HG03558 (cell line): ENCODE data around the gene NCK2.
"Not testable (repeated sequence)": the region's sequence is repeated elsewhere in the genome, so short reads cannot be mapped to it uniquely, and the experiment has no call there.

Experiments used
- ATAC-seq: cut with Tn5 transposase; IDR thresholded peaks from one replicate; pipeline ENCODE4 v1.9.1; 2021; ENCODE audit warnings: moderate number of reproducible peaks; ENCODE audit not compliant: unreplicated experiment; ENCODE audit errors: extremely low read depth

Gene NCK2

DNA sequence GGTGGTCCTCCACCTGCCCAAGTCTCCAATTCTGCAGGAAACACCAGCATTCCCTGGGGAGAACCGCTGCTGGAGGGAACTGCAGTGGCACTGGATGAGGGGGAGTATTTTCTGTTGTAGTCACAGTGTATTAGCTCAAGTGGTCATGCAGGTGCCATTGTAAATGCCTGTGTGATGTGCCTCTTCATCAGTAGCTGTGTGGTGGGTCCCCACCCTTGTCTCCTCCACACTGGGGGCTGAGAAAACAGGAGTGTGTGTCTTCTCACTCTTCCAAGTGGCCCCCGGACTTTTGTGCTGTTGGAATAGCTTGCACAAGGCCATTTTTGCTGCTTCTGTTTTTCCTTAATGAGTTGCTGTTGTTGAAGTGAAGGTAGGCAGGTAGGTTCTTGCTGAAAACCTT lies 8.7 kb downstream of the NCK2 start:
- ATAC-seq = no peak

DNA sequence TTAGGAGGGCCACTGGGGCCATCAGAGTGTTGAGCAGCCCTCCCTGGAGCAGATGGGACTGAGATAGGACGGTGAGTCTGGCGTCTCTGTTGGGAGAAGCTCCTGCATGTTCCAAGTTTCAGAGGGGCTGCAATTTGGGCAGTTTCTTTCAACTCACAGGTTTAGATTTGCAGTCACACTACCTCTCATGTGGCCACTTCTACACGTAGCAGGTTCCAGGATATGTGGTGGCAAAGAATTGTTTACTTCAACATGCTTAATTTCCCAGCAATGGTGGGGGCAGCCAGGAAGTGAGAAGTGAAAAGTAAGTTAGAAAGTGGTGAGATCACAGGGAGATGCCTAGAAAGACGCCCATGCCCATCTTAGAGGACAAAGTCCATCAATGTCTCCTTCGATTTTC lies 9.3 kb downstream of the NCK2 start:
- no peak for ATAC-seq

DNA sequence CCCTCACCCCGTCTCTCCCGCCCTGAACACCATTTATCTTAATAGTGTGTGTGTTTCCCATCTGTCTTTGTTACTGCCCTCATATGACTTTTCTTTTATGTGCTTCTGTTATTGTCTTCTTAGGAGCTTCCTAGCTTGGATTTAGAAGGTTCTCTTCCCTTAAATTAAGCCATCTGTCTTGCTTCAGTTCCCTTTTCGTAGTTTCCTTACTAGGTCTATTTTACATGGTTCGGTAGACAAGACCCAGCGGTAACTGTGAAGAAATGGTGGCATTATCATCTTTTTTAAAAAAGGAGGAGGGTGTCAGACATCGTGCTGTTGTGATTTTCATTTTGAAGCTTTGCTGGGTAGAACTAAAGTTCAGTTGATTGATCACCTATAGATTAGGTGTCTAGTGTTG lies 10.3 kb downstream of the NCK2 start:
- no peak for ATAC-seq

DNA sequence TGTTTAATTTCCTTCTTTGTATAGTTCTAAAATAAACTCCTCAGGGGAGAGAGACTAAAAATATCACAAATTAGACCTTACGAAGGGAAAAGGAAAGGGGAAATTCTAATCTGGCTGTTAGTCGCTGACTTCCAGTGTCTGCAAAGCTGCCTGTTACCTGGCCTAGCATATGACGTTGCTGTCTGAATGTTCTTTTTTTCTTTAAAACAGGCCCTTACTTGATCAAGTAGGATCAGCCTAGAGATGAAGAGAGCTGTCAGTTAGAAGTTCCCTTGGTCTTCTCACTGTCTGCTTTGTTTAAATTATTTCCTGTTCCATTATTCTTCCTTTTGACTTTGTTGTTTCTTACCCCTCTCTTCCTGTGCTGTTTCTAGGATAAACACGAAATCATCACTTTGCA lies 11.2 kb downstream of the NCK2 start:
- no peak for ATAC-seq

DNA sequence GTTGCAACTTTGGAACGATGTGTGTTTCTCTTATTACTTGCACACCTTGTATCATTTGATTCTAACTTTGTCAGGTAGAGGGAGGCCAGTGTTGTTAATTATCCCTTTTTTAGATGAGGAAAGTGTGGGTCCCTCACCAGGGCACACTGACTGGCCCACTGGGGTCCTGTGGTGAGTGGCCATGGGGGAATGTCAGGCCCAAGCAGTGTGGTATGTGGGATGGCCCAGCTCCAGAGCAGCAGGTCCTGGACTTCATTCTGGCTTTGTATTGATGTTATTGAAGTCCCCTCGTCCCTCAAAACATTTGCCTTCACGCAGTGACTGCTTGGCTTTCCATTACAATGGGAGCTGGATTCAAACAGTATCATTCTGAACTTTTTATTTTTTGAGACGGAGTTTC lies 11.7 kb downstream of the NCK2 start:
- no peak for ATAC-seq

DNA sequence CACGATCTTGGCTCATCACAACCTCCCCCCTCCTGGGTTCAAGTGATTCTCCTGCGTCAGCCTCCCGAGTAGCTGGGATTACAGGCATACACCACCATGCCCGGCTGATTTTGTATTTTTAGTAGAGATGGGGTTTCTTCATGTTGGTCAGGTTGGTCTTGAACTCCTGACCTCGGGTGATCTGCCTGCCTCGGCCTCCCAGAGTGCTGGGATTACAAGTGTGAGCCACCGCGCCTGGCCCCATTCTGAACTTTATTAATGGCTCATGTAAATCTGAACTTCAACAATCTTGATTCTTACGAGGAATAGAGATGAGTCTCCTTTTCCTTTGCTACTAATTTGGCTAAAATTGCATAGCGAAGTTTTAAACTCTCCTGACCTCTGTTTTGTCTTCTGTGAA lies 12.2 kb downstream of the NCK2 start:
- not testable (repeated sequence) for ATAC-seq

DNA sequence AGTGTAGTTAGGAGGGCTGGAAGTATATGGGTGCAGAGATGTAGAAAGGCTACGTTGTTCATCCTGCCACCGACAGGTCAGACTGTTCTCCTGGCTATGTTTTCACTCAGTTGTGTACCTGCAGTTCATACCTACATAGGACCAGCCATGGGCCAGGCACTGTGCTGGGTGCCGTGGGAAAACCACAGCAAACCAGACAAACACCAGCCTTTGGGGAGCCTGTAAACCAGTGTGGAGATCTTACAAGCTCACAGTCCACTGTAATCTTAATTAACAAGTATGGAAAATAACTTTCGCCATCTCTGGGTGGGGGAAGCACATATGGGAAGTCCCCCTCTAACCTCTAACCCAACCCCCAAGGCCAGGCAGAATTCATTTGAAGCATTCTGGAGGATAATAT lies 12.7 kb downstream of the NCK2 start:
- ATAC-seq = no peak

DNA sequence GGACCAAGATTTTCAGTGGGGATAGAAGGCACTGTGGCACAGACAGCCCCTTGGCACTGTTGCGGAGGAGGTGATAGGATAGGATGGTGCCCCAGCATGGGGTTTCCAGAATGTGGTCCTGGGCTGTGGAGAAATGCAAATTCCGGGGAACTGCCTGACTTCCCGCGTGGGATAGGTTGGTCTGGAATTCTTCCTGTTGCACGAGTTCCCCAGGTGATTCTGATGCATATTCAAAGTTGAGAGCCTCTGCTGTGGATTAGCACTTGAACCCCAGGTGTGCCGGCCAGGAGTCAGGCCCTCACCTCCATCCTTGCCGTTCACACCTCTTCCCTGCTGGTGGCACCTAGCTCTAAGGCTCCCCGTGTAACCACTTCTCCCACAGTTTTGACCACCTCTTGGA lies 15.5 kb downstream of the NCK2 start:
- no peak for ATAC-seq

DNA sequence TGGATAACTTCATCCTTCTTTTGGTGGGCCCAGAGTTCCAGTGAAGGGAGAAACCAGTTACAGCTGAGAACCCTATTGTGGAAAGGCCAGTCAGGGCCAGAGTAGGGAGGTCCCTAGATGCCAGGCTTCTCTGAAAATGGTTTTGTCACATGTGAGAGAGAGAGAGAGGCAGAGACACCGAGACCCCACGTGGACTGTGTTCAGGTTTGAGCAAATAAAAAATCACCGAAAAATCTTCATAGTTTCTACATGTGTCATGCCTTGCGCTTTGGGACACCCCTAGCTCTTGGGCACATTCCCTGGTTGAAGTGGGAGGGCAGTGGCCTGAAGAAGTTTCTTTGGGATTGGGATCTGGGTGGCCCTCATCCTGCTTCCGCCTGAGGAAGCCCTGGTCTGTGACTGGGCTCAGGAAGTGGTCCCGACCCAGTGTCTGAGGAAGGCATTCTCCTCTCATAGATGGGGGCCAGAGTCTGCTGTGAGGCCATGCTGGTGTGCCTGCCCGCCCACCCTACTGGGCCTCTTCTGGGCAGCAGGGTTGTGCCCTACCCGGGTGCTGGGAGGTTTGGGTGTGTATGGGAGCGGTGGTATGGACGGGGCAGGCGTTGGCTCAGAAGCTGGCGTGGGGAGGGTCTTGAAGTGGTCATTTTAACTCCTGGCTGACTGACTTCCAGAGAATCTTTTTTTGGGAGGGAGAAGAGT lies 16.1 kb downstream of the NCK2 start:
- no peak for ATAC-seq

DNA sequence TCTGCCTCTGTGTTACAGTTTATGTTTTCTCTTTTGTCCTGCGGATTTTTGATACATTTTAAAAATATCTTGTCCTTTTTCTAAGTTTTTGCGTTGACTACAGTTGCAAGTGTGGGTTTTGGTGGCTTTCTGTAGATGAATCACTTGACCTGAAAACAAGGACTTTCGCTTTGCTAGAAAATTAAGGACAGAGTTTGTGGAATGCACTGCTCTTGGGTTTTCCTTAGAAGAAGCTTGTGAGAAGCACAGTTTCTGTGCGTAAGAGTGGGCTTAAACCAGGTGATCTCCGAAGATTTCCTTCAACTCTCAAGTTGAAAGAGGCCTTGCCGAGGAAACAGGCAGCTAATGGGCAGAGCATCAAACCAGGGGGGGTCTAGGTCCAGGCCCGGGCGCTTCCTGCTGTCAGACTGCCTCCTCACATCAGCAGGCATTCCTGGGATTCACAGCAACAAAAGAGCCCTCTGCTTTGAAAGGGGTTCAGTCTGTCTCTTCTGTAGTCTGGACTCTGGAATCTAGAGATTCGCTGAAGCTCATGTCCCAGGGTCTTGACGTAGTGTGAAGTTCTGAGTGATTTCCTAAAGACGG lies 17.3 kb downstream of the NCK2 start:
- no peak for ATAC-seq

DNA sequence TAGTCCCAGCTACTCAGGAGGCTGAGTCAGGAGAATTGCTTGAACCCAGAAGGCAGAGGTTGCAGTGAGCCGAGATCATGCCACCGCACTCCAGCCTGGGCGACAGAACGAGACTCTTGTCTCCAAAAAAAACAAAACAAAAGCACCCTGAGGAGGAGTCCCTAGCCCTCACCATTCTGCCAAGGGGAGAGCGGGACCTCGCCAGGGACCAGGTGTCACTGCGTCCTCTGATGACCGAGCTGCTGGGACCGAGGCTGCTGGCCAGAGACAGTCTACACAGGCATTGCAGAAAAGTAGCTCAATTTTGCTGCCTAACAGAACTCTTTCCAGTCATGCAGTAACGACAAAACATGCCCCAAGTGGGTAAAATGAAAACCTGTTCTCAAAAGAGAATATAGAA lies 18.4 kb downstream of the NCK2 start:
- ATAC-seq = no peak

DNA sequence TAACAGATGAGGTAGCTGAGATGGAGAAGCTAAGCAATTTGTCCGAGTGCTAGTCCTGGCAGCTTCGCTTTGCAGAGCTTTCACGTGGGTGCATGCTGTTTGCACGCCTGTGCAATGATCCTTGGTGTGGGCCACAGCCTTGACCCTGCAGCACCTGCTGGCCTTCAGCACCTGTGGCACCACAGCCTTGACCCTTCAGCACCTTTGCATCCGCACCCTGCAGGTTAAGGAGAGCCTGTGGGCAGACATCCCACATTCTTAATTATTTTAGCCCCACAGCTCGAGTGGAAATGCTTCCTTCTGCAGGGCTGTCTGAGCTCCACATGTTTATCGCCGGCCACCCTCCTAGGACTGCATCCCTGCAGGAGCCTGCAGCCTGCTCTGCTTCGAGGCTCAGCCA lies 19.3 kb downstream of the NCK2 start:
- no peak for ATAC-seq

DNA sequence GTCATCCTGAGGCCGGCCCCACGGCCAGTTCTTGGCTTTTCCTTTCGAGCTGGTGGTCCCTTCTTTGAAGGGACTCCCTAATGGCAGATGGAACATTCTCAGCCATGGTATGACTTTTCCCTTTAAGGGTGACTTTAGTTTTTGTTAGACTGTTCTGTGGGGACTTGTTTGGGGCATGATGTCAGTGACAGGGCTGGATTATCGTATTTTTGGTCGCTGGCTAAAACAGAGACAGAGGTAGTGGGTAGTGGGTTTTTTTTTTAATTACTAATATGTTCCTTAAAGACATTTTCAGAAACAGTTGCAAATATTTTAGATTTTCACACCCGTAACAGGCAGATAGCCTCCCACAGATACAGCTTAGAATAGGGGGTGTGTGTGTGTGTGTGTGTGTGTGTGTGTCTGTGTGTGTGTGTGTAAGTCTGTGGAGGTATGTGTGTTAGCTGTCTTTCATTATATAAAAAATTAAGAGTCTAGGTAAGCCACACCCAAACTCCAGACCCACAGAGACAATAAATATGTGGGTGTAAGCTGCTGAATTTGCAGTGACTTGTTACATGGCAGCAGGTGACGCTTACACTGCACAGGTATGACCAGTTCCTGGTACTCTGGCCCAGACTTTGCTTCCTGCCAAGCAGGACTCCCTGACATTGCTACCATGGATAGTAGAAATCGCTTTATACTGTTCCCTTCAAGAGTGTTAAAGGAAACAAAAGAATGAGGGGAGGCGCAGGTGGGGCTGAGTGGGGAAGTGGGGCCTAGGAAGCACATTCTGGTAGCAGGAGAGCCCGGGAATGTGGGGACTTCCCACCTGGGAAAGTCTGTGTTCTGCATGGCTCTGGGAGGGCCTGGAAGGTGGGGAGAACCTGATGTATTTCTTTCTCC lies 20.9 kb downstream of the NCK2 start:
- no peak for ATAC-seq

DNA sequence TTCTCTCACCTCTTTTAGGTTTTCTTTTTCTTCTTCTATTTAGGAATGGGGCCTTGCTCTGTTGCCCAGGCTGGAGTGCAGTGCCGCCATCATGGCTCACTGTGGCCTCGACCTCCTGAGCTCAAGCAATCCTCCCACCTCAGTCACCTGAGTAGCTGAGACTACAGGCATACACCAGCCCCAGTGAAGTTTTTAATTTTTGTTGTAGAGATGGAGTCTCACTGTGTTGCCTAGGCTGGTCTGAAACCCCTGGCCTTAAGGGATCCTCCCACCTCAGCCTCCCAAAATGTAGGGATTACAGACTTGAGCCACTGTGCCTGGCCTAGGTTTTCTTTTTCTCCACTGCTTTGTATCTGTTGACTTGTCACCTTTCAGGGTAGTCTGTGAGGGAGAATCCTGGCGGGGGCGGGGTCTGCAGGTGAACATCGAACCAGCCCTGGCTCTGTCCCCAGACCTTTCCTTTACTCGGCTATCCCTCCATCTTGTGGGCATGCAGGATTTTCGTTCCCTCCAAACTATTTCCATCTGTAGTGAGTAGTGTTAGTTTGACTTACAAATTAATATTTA lies 21.7 kb downstream of the NCK2 start:
- ATAC-seq = no peak

DNA sequence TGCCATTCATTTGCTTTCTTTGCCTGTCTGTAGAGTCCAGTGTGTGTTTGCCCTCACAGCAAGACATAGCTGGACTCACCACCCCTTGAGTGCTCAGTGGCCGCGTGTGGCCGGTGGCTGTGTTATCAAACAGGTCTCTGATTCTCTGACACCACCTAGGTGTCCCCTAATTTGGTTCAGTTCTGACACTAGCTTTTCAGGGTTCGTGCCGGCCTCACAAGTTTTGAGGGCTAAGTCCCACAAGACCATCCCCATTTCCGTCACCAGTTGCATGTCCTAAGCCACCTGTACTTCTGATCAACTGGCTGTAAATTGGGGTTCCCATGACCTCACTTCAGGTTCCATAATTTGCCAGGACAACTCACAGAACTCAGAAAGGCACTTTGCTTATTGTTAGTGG lies 23.5 kb downstream of the NCK2 start:
- ATAC-seq = no peak

DNA sequence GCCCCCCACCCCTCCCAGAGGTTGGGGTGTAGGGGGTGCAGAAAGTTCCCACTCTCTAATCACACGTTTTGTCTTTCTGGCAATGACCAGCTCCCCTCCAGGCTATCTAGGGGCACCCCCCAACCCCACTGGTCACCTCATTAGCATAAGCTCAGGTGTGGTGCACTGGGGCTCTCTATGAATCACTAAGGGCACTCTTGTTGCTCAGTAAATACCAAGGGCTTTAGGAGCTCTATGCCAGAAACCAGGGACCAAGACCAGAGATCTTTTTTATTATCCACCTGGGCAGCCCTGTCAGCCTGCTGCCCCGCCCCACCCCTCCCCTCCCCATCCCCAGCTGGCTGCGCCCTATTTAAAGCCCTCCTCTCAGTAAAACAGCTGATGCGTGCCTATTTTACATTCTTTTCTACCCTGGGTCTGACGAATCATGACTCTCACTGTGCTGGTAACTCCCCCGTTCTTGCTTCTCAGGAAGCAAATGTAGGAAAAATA lies 24.3 kb downstream of the NCK2 start:
- no peak for ATAC-seq

DNA sequence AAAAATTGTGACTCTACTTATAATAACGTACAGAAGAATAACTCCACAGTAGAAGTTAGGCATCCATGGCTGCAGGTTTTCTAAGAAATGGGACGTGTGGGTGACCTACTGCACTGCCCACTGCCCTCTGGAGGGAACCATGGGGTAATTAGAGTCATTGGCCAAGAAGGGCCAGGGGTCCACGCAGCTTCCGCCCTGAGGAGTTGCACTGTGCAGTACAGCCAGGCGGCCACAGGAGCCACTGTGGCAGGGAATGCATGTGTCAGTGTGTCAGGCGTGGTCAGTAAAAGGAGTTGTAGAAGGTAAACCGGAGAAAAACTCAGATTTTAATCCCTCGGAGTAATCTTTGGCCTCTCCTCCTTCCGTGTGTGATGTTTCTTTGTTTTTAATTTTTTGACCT lies 24.8 kb downstream of the NCK2 start:
- ATAC-seq = no peak

DNA sequence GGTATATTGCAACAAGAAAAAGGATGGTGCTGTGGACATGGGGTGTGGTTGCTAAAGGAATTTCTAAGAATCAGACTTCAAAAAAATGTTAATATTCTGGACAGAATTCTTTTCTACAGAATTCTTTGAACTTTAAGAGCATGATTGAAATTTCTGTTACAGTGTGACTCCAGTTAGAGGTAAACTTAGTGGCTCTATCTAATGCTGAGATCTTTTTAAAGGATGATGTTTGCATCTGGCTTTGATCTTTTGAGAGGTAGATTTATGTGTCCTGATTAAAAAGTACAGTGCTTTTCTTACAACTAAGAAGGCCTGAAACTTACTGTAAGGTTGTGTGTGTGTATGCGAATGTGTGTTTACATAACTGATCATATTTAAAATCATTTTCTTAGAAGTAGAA lies 25.4 kb downstream of the NCK2 start:
- ATAC-seq = no peak

DNA sequence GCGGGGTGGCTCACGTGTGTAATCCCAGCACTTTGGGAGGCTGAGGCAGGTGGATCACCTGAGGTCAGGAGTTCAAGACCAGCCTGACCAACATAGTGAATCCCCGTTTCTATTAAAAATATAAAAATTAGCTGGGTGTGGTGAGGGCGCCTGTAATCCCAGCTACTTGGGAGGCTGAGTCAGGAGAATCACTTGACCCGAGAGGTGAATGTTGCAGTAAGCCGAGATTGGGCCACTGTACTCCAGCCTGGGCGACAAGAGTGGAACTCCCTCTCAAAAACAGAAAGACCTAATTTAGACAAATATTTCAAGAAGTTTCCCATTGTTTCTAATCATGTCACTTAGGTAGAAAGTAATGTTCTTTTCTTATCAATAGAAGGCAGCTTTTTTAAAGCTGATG lies 26.6 kb downstream of the NCK2 start:
- not testable (repeated sequence) for ATAC-seq

DNA sequence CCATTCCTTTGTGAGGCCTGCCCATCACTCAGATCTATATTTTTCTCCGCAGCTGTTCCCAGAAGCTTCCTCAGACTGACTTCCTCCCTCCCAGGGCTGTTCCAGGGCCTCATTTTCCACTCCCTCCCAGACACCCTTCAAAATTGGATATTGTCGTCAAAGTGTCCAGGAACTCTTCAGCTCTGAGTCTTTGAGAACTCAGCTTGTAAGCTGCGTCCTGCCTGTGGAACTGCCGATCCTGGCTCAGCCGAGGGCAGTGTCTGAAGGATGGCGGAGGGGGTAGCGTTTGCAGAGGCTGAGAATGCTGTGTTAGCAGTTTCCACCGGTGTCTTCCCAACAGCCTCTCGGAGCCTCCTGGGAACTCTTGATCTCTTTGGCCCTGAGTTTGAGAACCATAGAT lies 27.1 kb downstream of the NCK2 start:
- no peak for ATAC-seq

DNA sequence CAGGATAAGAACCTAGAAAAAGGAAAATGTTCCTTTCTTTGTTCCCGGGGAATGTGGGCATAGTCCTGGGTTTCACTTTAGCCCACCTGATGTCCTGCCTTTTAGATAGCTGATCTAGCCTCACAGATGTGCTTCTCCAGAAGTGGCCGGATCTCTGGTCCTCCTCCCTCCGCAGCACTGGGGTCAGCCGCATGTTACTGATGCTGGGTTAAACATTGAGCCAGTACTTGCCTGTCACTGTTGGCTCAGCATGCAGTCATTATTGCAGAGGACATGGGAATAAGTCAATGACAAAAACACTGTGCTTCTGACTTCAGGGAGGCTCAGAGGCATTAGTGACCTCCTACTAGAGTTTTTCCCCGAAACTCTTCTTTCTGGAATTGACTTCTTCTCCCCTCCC lies 27.6 kb downstream of the NCK2 start:
- ATAC-seq = no peak
